ENCODE results near the gene ANGPTL4.
"Not testable (repeated sequence)": the region's sequence is repeated elsewhere in the genome, so short reads cannot be mapped to it uniquely, and the experiment has no call there.

Gene ANGPTL4

GRCh38 chr19:8340341-8341096, 23.4 kb upstream of the ANGPTL4 start:
- H3K36me3 ChIP-seq (ENCODE audit: control insufficient read depth, low read length), result no peaks in the 10 kb centered on the region
- TF ChIP-seq EZH2phosphoT487 (IDR thresholded peaks at IDR 0.05; ENCODE audit: borderline replicate concordance, low read length), result no peak
- peak; percentile 23 for TF ChIP-seq CTCF (IDR thresholded peaks at IDR 0.05; ENCODE audit: low read depth, low read length, poor library complexity, severe bottlenecking)
- peaks cover 51% of the 10 kb centered on the region for H3K27me3 ChIP-seq (ENCODE audit: control insufficient read depth, low read length)
- peaks cover 4% of the 10 kb centered on the region; the same call in 1 of the 2 replicates for H3K4me1 ChIP-seq (ENCODE audit: control insufficient read depth, low read length)
- H3K79me2 ChIP-seq (ENCODE audit: control insufficient read depth, low read length), result no peaks in the 10 kb centered on the region
- H3K27ac ChIP-seq (ENCODE audit: low read depth, low read length), result no peak overlapping the region
- no peaks in the 10 kb centered on the region for H3K9me2 ChIP-seq (replicated peaks; ENCODE audit: control insufficient read depth, low read length)
- no peaks in the 10 kb centered on the region for H3K9me3 ChIP-seq (ENCODE audit: control insufficient read depth, insufficient read depth, low read length)
- no peaks in the 10 kb centered on the region for H4K20me1 ChIP-seq (ENCODE audit: control insufficient read depth, insufficient read depth, low read depth, low read length)
- no peaks in the 10 kb centered on the region for H3F3A ChIP-seq (ENCODE audit: control insufficient read depth, insufficient read depth)
- H3K4me3 ChIP-seq (ENCODE audit: low read length), result no peak overlapping the region
- no peak overlapping the region for H3K4me2 ChIP-seq (ENCODE audit: low read length)

- not testable (repeated sequence) for H3K9me2 ChIP-seq (replicated peaks; ENCODE audit: control insufficient read depth, low read length); H3K4me1 ChIP-seq (ENCODE audit: control insufficient read depth, low read length); H3K27ac ChIP-seq (ENCODE audit: low read depth, low read length); H3K36me3 ChIP-seq (ENCODE audit: control insufficient read depth, low read length); H3K4me2 ChIP-seq (ENCODE audit: low read length); H4K20me1 ChIP-seq (ENCODE audit: control insufficient read depth, insufficient read depth, low read depth, low read length); H3K4me3 ChIP-seq (ENCODE audit: low read length); H3K79me2 ChIP-seq (ENCODE audit: control insufficient read depth, low read length); H3F3A ChIP-seq (ENCODE audit: control insufficient read depth, insufficient read depth); H3K9me3 ChIP-seq (ENCODE audit: control insufficient read depth, insufficient read depth, low read length)
- peaks cover 44% of the 10 kb centered on the region for H3K27me3 ChIP-seq (ENCODE audit: control insufficient read depth, low read length)
Measured at GRCh38 chr19:8341504-8341903, 22.5 kb upstream of the ANGPTL4 start.

GRCh38 chr19:8342316-8342683, 21.7 kb upstream of the ANGPTL4 start:
- Histone ChIP-seq H3K79me2 (ENCODE audit: control insufficient read depth, low read length) (no peaks in the 10 kb centered on the region), H3K9me2 (replicated peaks; ENCODE audit: control insufficient read depth, low read length) (no peaks in the 10 kb centered on the region), H3K9me3 (ENCODE audit: control insufficient read depth, insufficient read depth, low read length) (no peaks in the 10 kb centered on the region), H4K20me1 (ENCODE audit: control insufficient read depth, insufficient read depth, low read depth, low read length) (no peaks in the 10 kb centered on the region), H3K4me3 (ENCODE audit: low read length) (no peak overlapping the region), H3K27ac (ENCODE audit: low read depth, low read length) (no peak overlapping the region), H3F3A (ENCODE audit: control insufficient read depth, insufficient read depth) (no peaks in the 10 kb centered on the region), H3K27me3 (ENCODE audit: control insufficient read depth, low read length) (peaks cover 44% of the 10 kb centered on the region), H3K4me2 (ENCODE audit: low read length) (no peak overlapping the region), H3K4me1 (ENCODE audit: control insufficient read depth, low read length) (peaks cover 4% of the 10 kb centered on the region; the same call in 1 of the 2 replicates), H3K36me3 (ENCODE audit: control insufficient read depth, low read length) (no peaks in the 10 kb centered on the region)
- TF ChIP-seq CTCF (IDR thresholded peaks at IDR 0.05; ENCODE audit: low read depth, low read length, poor library complexity, severe bottlenecking) (no peak), EZH2phosphoT487 (IDR thresholded peaks at IDR 0.05; ENCODE audit: borderline replicate concordance, low read length) (no peak)

GRCh38 chr19:8342684-8343482, 21.1 kb upstream of the ANGPTL4 start, which contains the start of gene KANK3:
Gene KANK3 (minus strand): TSS chr19:8343262. CDS start chr19:8337828, 5,434 bp downstream.
- 0 out of 2 replicates have a peak within 1 kb of the TSS, but pooled peaks have one; percentile 24 for H3K4me3 ChIP-seq (ENCODE audit: low read length)
- H3K79me2 ChIP-seq (ENCODE audit: control insufficient read depth, low read length), result no peaks in the 10 kb centered on the region
- H3K9me2 ChIP-seq (replicated peaks; ENCODE audit: control insufficient read depth, low read length), result no peaks in the 10 kb centered on the region
- peak within 1 kb of the TSS; percentile 37 for H3K4me2 ChIP-seq (ENCODE audit: low read length)
- H3K4me1 ChIP-seq (ENCODE audit: control insufficient read depth, low read length), result peaks cover 4% of the 10 kb centered on the region; the same call in 1 of the 2 replicates
- no peaks in the 10 kb centered on the region for H4K20me1 ChIP-seq (ENCODE audit: control insufficient read depth, insufficient read depth, low read depth, low read length)
- peaks cover 41% of the 10 kb centered on the region for H3K27me3 ChIP-seq (ENCODE audit: control insufficient read depth, low read length)
- no peaks in the 10 kb centered on the region for H3K9me3 ChIP-seq (ENCODE audit: control insufficient read depth, insufficient read depth, low read length)
- H3K27ac ChIP-seq (ENCODE audit: low read depth, low read length), result no peak within 1 kb of the TSS
- TF ChIP-seq CTCF (IDR thresholded peaks at IDR 0.05; ENCODE audit: low read depth, low read length, poor library complexity, severe bottlenecking) (no peak), EZH2phosphoT487 (IDR thresholded peaks at IDR 0.05; ENCODE audit: borderline replicate concordance, low read length) (no peak)
- H3K36me3 ChIP-seq (ENCODE audit: control insufficient read depth, low read length), result no peaks in the 10 kb centered on the region
- H3F3A ChIP-seq (ENCODE audit: control insufficient read depth, insufficient read depth), result no peaks in the 10 kb centered on the region

All from DOHH2 (cell line).